ENCODE measurements around the gene HGS. TPM values are rescaled to one million over a fixed set of nuclear protein-coding genes. Genes with fewer than 3 reads are reported as not detected.

Gene HGS
- total RNA-seq, 4 donors from 2014 or later: 48.2 to 86.8 (median 84.0) TPM

DNA sequence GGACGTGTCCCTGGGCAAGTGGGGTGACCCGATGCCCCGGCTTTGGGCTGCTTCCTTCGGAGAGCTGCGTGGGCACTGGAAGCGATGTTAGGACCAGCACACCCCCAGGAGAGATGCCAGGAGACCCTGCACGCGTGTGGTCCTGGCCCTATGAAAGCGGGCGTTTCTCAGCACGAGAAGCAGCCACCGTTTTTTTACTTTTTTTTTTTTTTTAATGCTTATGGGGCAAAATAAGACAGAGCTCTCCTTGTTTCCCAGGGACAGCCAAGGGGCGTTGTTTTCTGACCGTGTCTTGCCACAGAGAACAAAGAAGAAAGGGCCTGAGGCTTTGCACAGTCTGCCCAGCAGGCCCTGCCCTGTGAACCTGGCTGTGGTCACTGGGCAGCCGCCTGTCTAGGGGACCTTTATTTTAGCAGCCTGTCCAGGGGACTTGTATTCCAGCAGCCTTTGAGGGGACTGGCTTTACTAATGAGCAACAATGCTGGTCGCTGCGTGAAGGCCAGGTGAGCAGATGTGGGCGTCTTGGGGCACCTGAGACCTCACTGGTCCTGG is 29.3 kb downstream of the HGS start:
- TF ChIP-seq CTCF (IDR thresholded peaks at IDR 0.05) (no peak), POLR2A (IDR thresholded peaks at IDR 0.05) (no peak)
- H3K9me3 ChIP-seq: no peaks in the 10 kb centered on the region
- 12 to 23% methylated on average over 9 of the region's 18 CpGs for WGBS, 2 donors
- H3K4me3 ChIP-seq: peak overlapping the region; percentile 68 to 94 (median 91)
- no peaks in the 10 kb centered on the region for H3K27me3 ChIP-seq
- peaks cover 0 to 41% (median 0%) of the 10 kb centered on the region in 3 donors for H3K36me3 ChIP-seq
- H3K27ac ChIP-seq: peak overlapping the region; percentile 76 to 92 (median 90)
- H3K4me1 ChIP-seq: peaks cover 32 to 72% (median 37%) of the 10 kb centered on the region in 3 donors
- no peak for DNase-seq
- intact Hi-C loops (cut with DNase I): no loop called here

GRCh38 chr17:81713556-81714411 is 30.0 kb downstream of the HGS start:
- Histone ChIP-seq H3K4me1 (peaks cover 32 to 72% (median 37%) of the 10 kb centered on the region in 3 donors), H3K27me3 (no peaks in the 10 kb centered on the region), H3K9me3 (no peaks in the 10 kb centered on the region), H3K27ac (peak overlapping the region; percentile 55 to 92 (median 84)), H3K4me3 (peak overlapping the region; percentile 68 to 94 (median 91)), H3K36me3 (peaks cover 0 to 45% (median 0%) of the 10 kb centered on the region in 3 donors)
- intact Hi-C loops (cut with DNase I): no loop called here
- DNase-seq: no peak
- TF ChIP-seq CTCF (IDR thresholded peaks at IDR 0.05) (no peak), POLR2A (IDR thresholded peaks at IDR 0.05) (no peak)
- WGBS, 2 donors: 7 to 76% methylated on average over 6 to 7 of the region's 36 CpGs

- whole genome bisulfite sequencing, 2 donors: 92% methylated on average over 14 of the region's 39 CpGs; no CpG with 5 or more reads in 1 of the 2 donors
- H3K9me3 ChIP-seq: no peaks in the 10 kb centered on the region
- TF ChIP-seq CTCF (IDR thresholded peaks at IDR 0.05) (no peak), POLR2A (IDR thresholded peaks at IDR 0.05) (no peak)
- no peak overlapping the region for H3K4me3 ChIP-seq
- no peak overlapping the region for H3K27ac ChIP-seq
- intact Hi-C loops (cut with DNase I): no loop called here
- H3K27me3 ChIP-seq: no peaks in the 10 kb centered on the region
- H3K4me1 ChIP-seq: peaks cover 32 to 68% (median 37%) of the 10 kb centered on the region in 3 donors
- peaks cover 0 to 53% (median 0%) of the 10 kb centered on the region in 3 donors for H3K36me3 ChIP-seq
- no peak for DNase-seq
These were observed 30.7 kb downstream of the HGS start for GRCh38 chr17:81714412-81715106.

DNA sequence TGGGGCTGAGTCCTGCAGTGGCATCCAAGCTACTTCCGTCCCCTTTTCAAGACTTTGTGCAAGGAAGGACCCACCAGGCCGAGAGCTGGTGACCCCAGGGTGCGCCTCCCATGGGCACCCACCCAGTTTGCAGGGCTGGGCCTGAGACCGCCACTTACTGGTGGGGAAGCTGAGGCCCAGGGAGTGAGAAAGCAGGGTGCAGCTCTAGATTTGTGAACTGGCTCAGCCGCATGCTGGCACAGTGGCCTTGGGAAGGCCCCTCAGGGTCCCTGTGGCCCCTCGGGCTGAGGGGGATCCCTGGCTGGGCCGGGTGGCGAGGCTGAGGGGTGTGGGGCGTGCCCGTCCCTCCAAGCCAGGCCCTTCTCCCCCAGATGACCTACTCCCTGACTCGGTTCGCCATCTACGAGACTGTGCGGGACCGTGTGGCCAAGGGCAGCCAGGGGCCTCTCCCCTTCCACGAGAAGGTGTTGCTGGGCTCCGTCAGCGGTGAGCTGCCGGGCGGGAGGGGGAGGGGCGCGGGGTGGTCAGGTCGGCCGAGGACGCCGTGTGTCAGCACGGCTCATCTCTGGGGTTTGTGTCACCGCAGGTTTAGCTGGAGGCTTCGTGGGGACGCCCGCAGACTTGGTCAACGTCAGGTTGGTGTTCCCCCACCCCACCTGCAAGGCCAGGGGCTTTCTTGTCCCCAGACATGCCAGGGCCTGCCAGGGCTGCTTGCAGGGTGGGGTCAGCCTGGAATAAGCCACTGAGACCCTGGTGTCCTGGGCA is 31.5 kb downstream of the HGS start:
- Histone ChIP-seq H3K9me3 (no peaks in the 10 kb centered on the region), H3K36me3 (peaks cover 0 to 60% (median 0%) of the 10 kb centered on the region in 3 donors), H3K4me1 (peaks cover 29 to 60% (median 31%) of the 10 kb centered on the region in 3 donors), H3K4me3 (no peak overlapping the region), H3K27me3 (no peaks in the 10 kb centered on the region), H3K27ac (no peak overlapping the region)
- intact Hi-C loops (cut with DNase I): no loop called here
- no peak for DNase-seq
- WGBS, 2 donors: no CpG with 5 or more reads among the region's 32 CpGs
- TF ChIP-seq POLR2A (IDR thresholded peaks at IDR 0.05): no peak
- no peak for TF ChIP-seq CTCF (IDR thresholded peaks at IDR 0.05)

All from esophagus squamous epithelium (tissue), 5 donors.